HepG2 (cell line): ENCODE measurements around the gene NMRAL1. TPM values are rescaled to one million over a fixed set of nuclear protein-coding genes. Genes with fewer than 3 reads are reported as not detected.
A peak's percentile ranks its signal among the peaks of the same experiment; 100 is the strongest.

Experiments
- ELF3 ChIP-seq: IDR thresholded peaks from 2 replicates; pipeline ENCODE4 v1.6.1; 2016; ENCODE audit warnings: missing genetic modification reagents, missing compliant biosample characterization
- KLF16 ChIP-seq, 2 experiments: sonication (generic) in 1 of 2; formaldehyde crosslinking in 1 of 2; IDR thresholded peaks; 2 replicates each; pipeline versions ENCODE4 v1.6.1 to v1.8.0; 2016 to 2023; ENCODE audit warnings: missing genetic modification reagents in 2 of 2, missing compliant biosample characterization in 1 of 2
- NCOA2 ChIP-seq: sonication (generic); formaldehyde crosslinking; IDR thresholded peaks from 2 replicates; pipeline ENCODE4 v1.8.0; 2022; ENCODE audit warnings: inconsistent platforms
- NFATC3 ChIP-seq: sonication (generic); formaldehyde crosslinking; IDR thresholded peaks from 2 replicates; pipeline ENCODE4 v1.5.1; 2020; ENCODE audit warnings: mild to moderate bottlenecking, missing genetic modification reagents
- PHF20 ChIP-seq: sonication (generic); formaldehyde crosslinking; IDR thresholded peaks from 2 replicates; pipeline ENCODE4 v1.5.0; 2020; ENCODE audit warnings: mild to moderate bottlenecking, missing genetic modification reagents
- SP1 ChIP-seq, 2 experiments: fragments of 450-650 bp in 1 of 2; sonication (generic) in 1 of 2; formaldehyde crosslinking in 1 of 2; IDR thresholded peaks; 2 replicates each; pipeline versions ENCODE4 v1.4.0 to v1.6.1; 2016 to 2020; ENCODE audit warnings: missing genetic modification reagents in 1 of 2
- ZNF329 ChIP-seq: sonication (generic); formaldehyde crosslinking; IDR thresholded peaks from 2 replicates; pipeline ENCODE4 v1.9.0; 2021; ENCODE audit warnings: low read depth, mild to moderate bottlenecking, missing genetic modification reagents
- ZNF335 ChIP-seq: sonication (generic); formaldehyde crosslinking; IDR thresholded peaks from 2 replicates; pipeline ENCODE4 v1.4.0; 2020; ENCODE audit warnings: missing genetic modification reagents
- ZNF549 ChIP-seq: sonication (generic); formaldehyde crosslinking; IDR thresholded peaks from 2 replicates; pipeline ENCODE4 v1.5.0; 2020; ENCODE audit warnings: missing genetic modification reagents
- ZNF768 ChIP-seq: sonication (generic); formaldehyde crosslinking; IDR thresholded peaks from 2 replicates; pipeline ENCODE4 v1.4.0; 2020; ENCODE audit warnings: missing genetic modification reagents
- ZNF792 ChIP-seq: IDR thresholded peaks from 2 replicates; pipeline ENCODE4 v1.6.1; 2016
- ZNF839 ChIP-seq: sonication (generic); formaldehyde crosslinking; IDR thresholded peaks from 2 replicates; pipeline ENCODE4 v1.4.0; 2020; ENCODE audit warnings: missing genetic modification reagents, mild to moderate bottlenecking, borderline replicate concordance
- ZSCAN22 ChIP-seq: sonication (generic); formaldehyde crosslinking; IDR thresholded peaks from 2 replicates; pipeline ENCODE4 v1.4.0; 2020; ENCODE audit warnings: mild to moderate bottlenecking, missing genetic modification reagents
- ZSCAN30 ChIP-seq: sonication (generic); formaldehyde crosslinking; IDR thresholded peaks from 2 replicates; pipeline ENCODE4 v1.5.0; 2020; ENCODE audit warnings: mild to moderate bottlenecking, missing genetic modification reagents
- polyA plus RNA-seq, 8 experiments: library from polyadenylated mRNA; depleted of rRNA in 3 of 8; stranded (reverse) in 7 of 8; unstranded in 1 of 8; fragments of >200 nt; fragmentation: Illumina TruSeq in 4 of 8; extraction: Trizol in 4 of 8; gene quantifications; 2 replicates each; pipeline versions ENCODE4 v1.2.1 to v1.2.3, GENCODE V29; 2011 to 2016; ENCODE audit warnings: low read depth in 4 of 8, missing spikeins in 1 of 8, mixed read lengths in 1 of 8; ENCODE audit not compliant: insufficient read depth in 1 of 8
- total RNA-seq, 5 experiments: library from RNA; depleted of rRNA; stranded (reverse); fragments of >200 nt; fragmentation: Illumina TruSeq; extraction: Trizol; gene quantifications; 2 replicates each; pipeline ENCODE4 v1.2.3, GENCODE V29; 2016; ENCODE audit warnings: low read depth in 1 of 5
- TF ChIP-seq, protein P1 (sequence below): sonication (generic); formaldehyde crosslinking; IDR thresholded peaks from 2 replicates; pipeline ENCODE4 v1.8.0; 2022; ENCODE audit warnings: mild to moderate bottlenecking, missing genetic modification reagents, moderate library complexity
- TF ChIP-seq, protein P2 (sequence below): sonication (generic); formaldehyde crosslinking; conservative IDR thresholded peaks from 2 replicates; pipeline ENCODE4 v1.4.0; 2020; ENCODE audit warnings: missing genetic modification reagents
- TF ChIP-seq, protein P3 (sequence below): sonication (generic); formaldehyde crosslinking; IDR thresholded peaks from 2 replicates; pipeline ENCODE4 v1.8.1; 2022; ENCODE audit warnings: low read depth, mild to moderate bottlenecking, missing genetic modification reagents
- TF ChIP-seq, protein P4 (sequence below): sonication (generic); formaldehyde crosslinking; IDR thresholded peaks from 2 replicates; pipeline ENCODE4 v1.8.1; 2023; ENCODE audit warnings: missing genetic modification reagents, mild to moderate bottlenecking, borderline replicate concordance
- TF ChIP-seq, protein P5 (sequence below): IDR thresholded peaks from 2 replicates; pipeline ENCODE4 v1.6.1; 2018; ENCODE audit warnings: missing genetic modification reagents, mild to moderate bottlenecking, missing compliant biosample characterization
- TF ChIP-seq, protein P6 (sequence below): sonication (generic); formaldehyde crosslinking; conservative IDR thresholded peaks from 2 replicates; pipeline ENCODE4 v1.8.0; 2022; ENCODE audit warnings: mild to moderate bottlenecking, moderate library complexity, missing genetic modification reagents

The NMRAL1 gene
- total and polyA plus RNA-seq, 2 of the 13 experiments (the other 11 are each of a cell fraction or from before 2014, with no cell fraction given), result 30.8 to 33.1 TPM

DNA sequence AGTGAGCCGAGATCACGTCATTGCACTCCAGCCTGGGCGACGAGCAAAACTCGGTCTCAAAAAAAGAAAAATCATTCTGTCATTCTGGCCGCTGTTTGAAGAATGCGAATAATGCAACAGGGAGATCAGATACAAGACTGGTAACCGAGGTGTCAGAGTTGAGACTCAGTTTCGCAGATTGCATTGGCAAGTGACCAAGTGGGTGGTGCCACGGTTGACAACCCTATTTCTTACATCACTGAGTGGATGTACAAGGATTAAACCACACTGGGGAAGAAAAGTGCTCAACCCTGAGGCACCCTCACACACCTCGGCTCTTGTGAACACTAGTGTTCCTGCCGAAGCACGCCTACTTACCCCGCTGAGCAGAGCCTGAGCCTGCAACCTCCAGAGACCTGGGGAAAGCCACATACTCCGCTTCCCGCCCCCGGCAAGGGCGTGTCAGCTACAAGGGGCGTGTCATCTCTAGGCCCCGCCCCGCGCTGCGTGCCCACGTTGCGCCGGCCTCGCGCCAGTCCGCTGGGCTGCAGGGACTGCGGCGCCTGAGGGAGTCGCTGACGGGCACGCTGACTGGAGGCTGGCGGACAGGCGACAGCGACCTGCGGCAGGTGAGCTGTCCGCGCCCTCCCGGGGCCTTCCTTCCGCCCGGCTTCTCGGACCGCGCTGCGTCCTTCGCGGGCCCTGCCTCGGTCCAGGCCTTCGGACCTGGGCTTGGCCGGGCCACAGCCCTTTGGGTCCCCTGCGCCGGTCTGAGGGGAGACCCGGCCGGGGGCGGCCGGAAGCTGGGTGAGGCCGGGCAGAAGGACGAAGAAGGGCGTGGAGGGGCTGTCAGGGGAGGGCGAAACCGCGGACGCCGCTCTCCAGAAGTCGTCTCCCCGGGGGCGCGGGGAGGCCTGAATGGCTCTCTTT, 1.7 kb upstream of the NMRAL1 start, which contains the start of gene HMOX2 (continued):
- TF ChIP-seq SP1 (IDR thresholded peaks at IDR 0.05) (no peak), SP1 (CRISPR knock-in tag; IDR thresholded peaks at IDR 0.05) (peak; percentile 98), ZSCAN22 (no peak), ZNF335 (peak; percentile 62; the same call in 1 of the 2 replicates), ZNF329 (CRISPR knock-in tag) (peak; percentile 86; the same call in 1 of the 2 replicates), PHF20 (CRISPR knock-in tag) (peak; percentile 80), ZNF839 (peak; percentile 42; the same call in 1 of the 2 replicates), ZNF549 (CRISPR knock-in tag) (no peak), NCOA2 (no peak; the same call in 1 of the 2 replicates), ZNF792 (CRISPR knock-in tag) (peak; percentile 89; the same call in 1 of the 2 replicates), NFATC3 (peak; percentile 68; the same call in 1 of the 2 replicates), KLF16 (CRISPR knock-in tag; IDR thresholded peaks at IDR 0.05) (peak in 1 of 2 experiments; percentile 86; a peak in 2 of 4 replicates), ZSCAN30 (CRISPR knock-in tag) (no peak), ZNF768 (peak; percentile 63; the same call in 1 of the 2 replicates), ELF3 (CRISPR knock-in tag) (peak; percentile 71; the same call in 1 of the 2 replicates)
- TF ChIP-seq, protein P1, sequence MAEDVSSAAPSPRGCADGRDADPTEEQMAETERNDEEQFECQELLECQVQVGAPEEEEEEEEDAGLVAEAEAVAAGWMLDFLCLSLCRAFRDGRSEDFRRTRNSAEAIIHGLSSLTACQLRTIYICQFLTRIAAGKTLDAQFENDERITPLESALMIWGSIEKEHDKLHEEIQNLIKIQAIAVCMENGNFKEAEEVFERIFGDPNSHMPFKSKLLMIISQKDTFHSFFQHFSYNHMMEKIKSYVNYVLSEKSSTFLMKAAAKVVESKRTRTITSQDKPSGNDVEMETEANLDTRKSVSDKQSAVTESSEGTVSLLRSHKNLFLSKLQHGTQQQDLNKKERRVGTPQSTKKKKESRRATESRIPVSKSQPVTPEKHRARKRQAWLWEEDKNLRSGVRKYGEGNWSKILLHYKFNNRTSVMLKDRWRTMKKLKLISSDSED (CRISPR knock-in tag), result no peak
- TF ChIP-seq, protein P2, sequence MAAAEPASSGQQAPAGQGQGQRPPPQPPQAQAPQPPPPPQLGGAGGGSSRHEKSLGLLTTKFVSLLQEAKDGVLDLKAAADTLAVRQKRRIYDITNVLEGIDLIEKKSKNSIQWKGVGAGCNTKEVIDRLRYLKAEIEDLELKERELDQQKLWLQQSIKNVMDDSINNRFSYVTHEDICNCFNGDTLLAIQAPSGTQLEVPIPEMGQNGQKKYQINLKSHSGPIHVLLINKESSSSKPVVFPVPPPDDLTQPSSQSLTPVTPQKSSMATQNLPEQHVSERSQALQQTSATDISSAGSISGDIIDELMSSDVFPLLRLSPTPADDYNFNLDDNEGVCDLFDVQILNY (CRISPR knock-in tag), result peak; percentile 22; the same call in 1 of the 2 replicates
- TF ChIP-seq, protein P3, sequence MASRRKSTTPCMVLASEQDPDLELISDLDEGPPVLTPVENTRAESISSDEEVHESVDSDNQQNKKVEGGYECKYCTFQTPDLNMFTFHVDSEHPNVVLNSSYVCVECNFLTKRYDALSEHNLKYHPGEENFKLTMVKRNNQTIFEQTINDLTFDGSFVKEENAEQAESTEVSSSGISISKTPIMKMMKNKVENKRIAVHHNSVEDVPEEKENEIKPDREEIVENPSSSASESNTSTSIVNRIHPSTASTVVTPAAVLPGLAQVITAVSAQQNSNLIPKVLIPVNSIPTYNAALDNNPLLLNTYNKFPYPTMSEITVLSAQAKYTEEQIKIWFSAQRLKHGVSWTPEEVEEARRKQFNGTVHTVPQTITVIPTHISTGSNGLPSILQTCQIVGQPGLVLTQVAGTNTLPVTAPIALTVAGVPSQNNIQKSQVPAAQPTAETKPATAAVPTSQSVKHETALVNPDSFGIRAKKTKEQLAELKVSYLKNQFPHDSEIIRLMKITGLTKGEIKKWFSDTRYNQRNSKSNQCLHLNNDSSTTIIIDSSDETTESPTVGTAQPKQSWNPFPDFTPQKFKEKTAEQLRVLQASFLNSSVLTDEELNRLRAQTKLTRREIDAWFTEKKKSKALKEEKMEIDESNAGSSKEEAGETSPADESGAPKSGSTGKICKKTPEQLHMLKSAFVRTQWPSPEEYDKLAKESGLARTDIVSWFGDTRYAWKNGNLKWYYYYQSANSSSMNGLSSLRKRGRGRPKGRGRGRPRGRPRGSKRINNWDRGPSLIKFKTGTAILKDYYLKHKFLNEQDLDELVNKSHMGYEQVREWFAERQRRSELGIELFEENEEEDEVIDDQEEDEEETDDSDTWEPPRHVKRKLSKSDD (CRISPR knock-in tag), result 0 out of 2 replicates have a peak, but pooled peaks have one; percentile 34
- TF ChIP-seq, protein P4, sequence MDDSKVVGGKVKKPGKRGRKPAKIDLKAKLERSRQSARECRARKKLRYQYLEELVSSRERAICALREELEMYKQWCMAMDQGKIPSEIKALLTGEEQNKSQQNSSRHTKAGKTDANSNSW, result 0 out of 2 replicates have a peak, but pooled peaks have one; percentile 70
- TF ChIP-seq, protein P5, sequence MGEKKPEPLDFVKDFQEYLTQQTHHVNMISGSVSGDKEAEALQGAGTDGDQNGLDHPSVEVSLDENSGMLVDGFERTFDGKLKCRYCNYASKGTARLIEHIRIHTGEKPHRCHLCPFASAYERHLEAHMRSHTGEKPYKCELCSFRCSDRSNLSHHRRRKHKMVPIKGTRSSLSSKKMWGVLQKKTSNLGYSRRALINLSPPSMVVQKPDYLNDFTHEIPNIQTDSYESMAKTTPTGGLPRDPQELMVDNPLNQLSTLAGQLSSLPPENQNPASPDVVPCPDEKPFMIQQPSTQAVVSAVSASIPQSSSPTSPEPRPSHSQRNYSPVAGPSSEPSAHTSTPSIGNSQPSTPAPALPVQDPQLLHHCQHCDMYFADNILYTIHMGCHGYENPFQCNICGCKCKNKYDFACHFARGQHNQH (CRISPR knock-in tag), result peak; percentile 79; the same call in 1 of the 2 replicates
- TF ChIP-seq, protein P6, sequence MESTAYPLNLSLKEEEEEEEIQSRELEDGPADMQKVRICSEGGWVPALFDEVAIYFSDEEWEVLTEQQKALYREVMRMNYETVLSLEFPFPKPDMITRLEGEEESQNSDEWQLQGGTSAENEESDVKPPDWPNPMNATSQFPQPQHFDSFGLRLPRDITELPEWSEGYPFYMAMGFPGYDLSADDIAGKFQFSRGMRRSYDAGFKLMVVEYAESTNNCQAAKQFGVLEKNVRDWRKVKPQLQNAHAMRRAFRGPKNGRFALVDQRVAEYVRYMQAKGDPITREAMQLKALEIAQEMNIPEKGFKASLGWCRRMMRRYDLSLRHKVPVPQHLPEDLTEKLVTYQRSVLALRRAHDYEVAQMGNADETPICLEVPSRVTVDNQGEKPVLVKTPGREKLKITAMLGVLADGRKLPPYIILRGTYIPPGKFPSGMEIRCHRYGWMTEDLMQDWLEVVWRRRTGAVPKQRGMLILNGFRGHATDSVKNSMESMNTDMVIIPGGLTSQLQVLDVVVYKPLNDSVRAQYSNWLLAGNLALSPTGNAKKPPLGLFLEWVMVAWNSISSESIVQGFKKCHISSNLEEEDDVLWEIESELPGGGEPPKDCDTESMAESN, result peak; percentile 87
